Endothelial cell (in vitro differentiated cells): ENCODE measurements around the gene NEUROD2. TPM values are rescaled to one million over a fixed set of nuclear protein-coding genes. Genes with fewer than 3 reads are reported as not detected.

Source experiments
- DNase-seq: peaks from one replicate; pipeline ENCODE4 v3.0.0; 2021; ENCODE audit warnings: low spot score
- H3K27ac Mint-ChIP-seq: one replicate; pipeline ENCODE4 v1.8.0; 2021; ENCODE audit warnings: mixed read lengths, inconsistent platforms; ENCODE audit not compliant: unreplicated experiment
- H3K27me3 Mint-ChIP-seq: one replicate; pipeline ENCODE4 v1.8.0; 2021; ENCODE audit warnings: mild to moderate bottlenecking, moderate library complexity, mixed read lengths, inconsistent platforms; ENCODE audit not compliant: unreplicated experiment
- H3K36me3 Mint-ChIP-seq: one replicate; pipeline ENCODE4 v1.8.0; 2021; ENCODE audit warnings: mild to moderate bottlenecking, low read depth, mixed read lengths, inconsistent platforms; ENCODE audit not compliant: unreplicated experiment
- H3K4me1 Mint-ChIP-seq: one replicate; pipeline ENCODE4 v1.8.0; 2021; ENCODE audit warnings: mild to moderate bottlenecking, mixed read lengths, inconsistent platforms; ENCODE audit not compliant: unreplicated experiment
- H3K4me3 Mint-ChIP-seq: one replicate; pipeline ENCODE4 v1.8.0; 2021; ENCODE audit warnings: mild to moderate bottlenecking, mixed read lengths, inconsistent platforms; ENCODE audit not compliant: unreplicated experiment
- H3K9me3 Mint-ChIP-seq: one replicate; pipeline ENCODE4 v1.8.0; 2021; ENCODE audit warnings: mixed read lengths, inconsistent platforms; ENCODE audit not compliant: unreplicated experiment
- CTCF ChIP-seq: fragments of 200-600 bp; sonication (generic); IDR thresholded peaks from one replicate; pipeline ENCODE4 v1.5.0; 2021; ENCODE audit warnings: antibody characterized with exemption; ENCODE audit not compliant: unreplicated experiment
- total RNA-seq: library from RNA; stranded (reverse); fragmentation: NEBNext Ultra II Directional; extraction: Animal tissue kit (Norgen Biotek cat#: 25700); gene quantifications from one replicate; pipeline ENCODE4 v1.2.1, GENCODE V29; 2021; ENCODE audit not compliant: unreplicated experiment

The NEUROD2 gene
- total RNA-seq, 1 donor from 2014 or later, result not detected

- Mint-ChIP-seq H3K27me3 (peaks cover 47% of the 10 kb centered on the region), H3K4me1 (peaks cover 8% of the 10 kb centered on the region), H3K36me3 (no peaks in the 10 kb centered on the region), H3K9me3 (no peaks in the 10 kb centered on the region), H3K4me3 (no peak overlapping the region), H3K27ac (no peak overlapping the region)
- no peak for TF ChIP-seq CTCF
- DNase-seq, result no peak
Observed at GRCh38 chr17:39601758-39602532, 5.8 kb downstream of the NEUROD2 start.

GRCh38 chr17:39600997-39601597 is 6.6 kb downstream of the NEUROD2 start:
- Mint-ChIP-seq H3K9me3 (no peaks in the 10 kb centered on the region), H3K4me3 (no peak overlapping the region), H3K36me3 (no peaks in the 10 kb centered on the region), H3K27me3 (peaks cover 51% of the 10 kb centered on the region), H3K4me1 (peaks cover 9% of the 10 kb centered on the region), H3K27ac (no peak overlapping the region)
- no peak for DNase-seq
- no peak for TF ChIP-seq CTCF

GRCh38 chr17:39600288-39600996 is 7.3 kb downstream of the NEUROD2 start:
- Mint-ChIP-seq H3K27ac (no peak overlapping the region), H3K9me3 (no peaks in the 10 kb centered on the region), H3K27me3 (peaks cover 55% of the 10 kb centered on the region), H3K36me3 (no peaks in the 10 kb centered on the region), H3K4me1 (peaks cover 12% of the 10 kb centered on the region), H3K4me3 (no peak overlapping the region)
- no peak for TF ChIP-seq CTCF
- DNase-seq, result no peak

GRCh38 chr17:39599665-39600231 is 8.0 kb downstream of the NEUROD2 start:
- no peak overlapping the region for H3K4me3 Mint-ChIP-seq
- no peak for TF ChIP-seq CTCF
- H3K4me1 Mint-ChIP-seq, result peaks cover 12% of the 10 kb centered on the region
- no peaks in the 10 kb centered on the region for H3K36me3 Mint-ChIP-seq
- H3K9me3 Mint-ChIP-seq, result no peaks in the 10 kb centered on the region
- no peak for DNase-seq
- H3K27ac Mint-ChIP-seq, result no peak overlapping the region
- peaks cover 59% of the 10 kb centered on the region for H3K27me3 Mint-ChIP-seq
